ENCODE data around the gene NLRP6. TPM values are rescaled to one million over a fixed set of nuclear protein-coding genes. Genes with fewer than 3 reads are reported as not detected.

Gene NLRP6
- total RNA-seq, 1 donor from 2014 or later: 0.49 TPM

GRCh38 chr11:299081-299891, 21.1 kb downstream of the NLRP6 start, which contains the start of gene IFITM5:
IFITM5 (minus strand) TSS chr11:299526; CDS start chr11:299490, 36 bp downstream.
- intact Hi-C loops (cut with DNase I): no loop called here
- TF ChIP-seq POLR2AphosphoS5 (IDR thresholded peaks at IDR 0.05; ENCODE audit: insufficient read depth in 1 of 2, low read depth in 1 of 2) (no peak), CTCF (IDR thresholded peaks at IDR 0.05) (no peak), POLR2A (IDR thresholded peaks at IDR 0.05) (no peak)
- peaks cover 31% of the 10 kb centered on the region for H3K4me1 ChIP-seq
- no peak for DNase-seq (ENCODE audit: extremely low spot score in 2 of 2)
- H3K4me3 ChIP-seq: no peak within 1 kb of the TSS
- H3K27ac ChIP-seq: no peak within 1 kb of the TSS
- H3K27me3 ChIP-seq: peaks cover 8% of the 10 kb centered on the region
- H3K9me3 ChIP-seq: no peaks in the 10 kb centered on the region
- H3K36me3 ChIP-seq: no peaks in the 10 kb centered on the region

- Histone ChIP-seq H3K9me3 (no peaks in the 10 kb centered on the region), H3K36me3 (no peaks in the 10 kb centered on the region), H3K27me3 (peaks cover 8% of the 10 kb centered on the region), H3K27ac (no peak overlapping the region), H3K4me1 (peaks cover 31% of the 10 kb centered on the region), H3K4me3 (no peak overlapping the region)
- intact Hi-C loops (cut with DNase I): no loop called here
- DNase-seq (ENCODE audit: extremely low spot score in 2 of 2): no peak
- TF ChIP-seq POLR2AphosphoS5 (IDR thresholded peaks at IDR 0.05; ENCODE audit: insufficient read depth in 1 of 2, low read depth in 1 of 2) (no peak), CTCF (IDR thresholded peaks at IDR 0.05) (no peak), POLR2A (IDR thresholded peaks at IDR 0.05) (no peak)
Observed at GRCh38 chr11:299951-300735, 21.9 kb downstream of the NLRP6 start.

GRCh38 chr11:303363-303762, 25.2 kb downstream of the NLRP6 start:
- no peak overlapping the region for H3K27ac ChIP-seq
- peaks cover 23% of the 10 kb centered on the region for H3K4me1 ChIP-seq
- peaks cover 8% of the 10 kb centered on the region for H3K27me3 ChIP-seq
- no peaks in the 10 kb centered on the region for H3K36me3 ChIP-seq
- TF ChIP-seq CTCF (IDR thresholded peaks at IDR 0.05): no peak
- no peak for TF ChIP-seq POLR2A (IDR thresholded peaks at IDR 0.05)
- TF ChIP-seq POLR2AphosphoS5 (IDR thresholded peaks at IDR 0.05; ENCODE audit: insufficient read depth in 1 of 2, low read depth in 1 of 2): no peak
- H3K9me3 ChIP-seq: no peaks in the 10 kb centered on the region
- no peak overlapping the region for H3K4me3 ChIP-seq
- intact Hi-C loops (cut with DNase I): no loop called here
- DNase-seq (ENCODE audit: extremely low spot score in 2 of 2): no peak

- Histone ChIP-seq H3K27me3 (peaks cover 8% of the 10 kb centered on the region), H3K27ac (no peak overlapping the region), H3K36me3 (no peaks in the 10 kb centered on the region), H3K4me3 (no peak overlapping the region), H3K4me1 (peaks cover 21% of the 10 kb centered on the region), H3K9me3 (no peaks in the 10 kb centered on the region)
- DNase-seq (ENCODE audit: extremely low spot score in 2 of 2): no peak
- intact Hi-C loops (cut with DNase I): no loop called here
- no peak for TF ChIP-seq POLR2A (IDR thresholded peaks at IDR 0.05)
- TF ChIP-seq POLR2AphosphoS5 (IDR thresholded peaks at IDR 0.05; ENCODE audit: insufficient read depth in 1 of 2, low read depth in 1 of 2): no peak
- TF ChIP-seq CTCF (IDR thresholded peaks at IDR 0.05): no peak
Observed at GRCh38 chr11:304061-304506, 25.9 kb downstream of the NLRP6 start.
